Thoracic aorta (tissue), 2 donors: ENCODE data around the gene ZIC2. TPM values are rescaled to one million over a fixed set of nuclear protein-coding genes. Genes with fewer than 3 reads are reported as not detected.

ENCODE experiments used
- ATAC-seq: fragments of 150-250 bp; one replicate; pipeline ENCODE4 v1.8.0; 2017; ENCODE audit warnings: low read depth; ENCODE audit not compliant: insufficient number of reproducible peaks, low FRiP score
- DNase-seq: peaks from one replicate; pipeline ENCODE4 v3.0.0-alpha.2; 2020; ENCODE audit warnings: low spot score
- H3K27ac ChIP-seq, 2 donors: fragments of 200-600 bp; sonication (generic); 1 replicate in 1 of 2; 2 replicates in 1 of 2; pipeline ENCODE4 v1.5.1; 2016; ENCODE audit warnings: mild to moderate bottlenecking in 2 of 2, moderate library complexity in 2 of 2
- H3K27me3 ChIP-seq: fragments of 200-600 bp; sonication (generic); replicated peaks from 2 replicates; pipeline ENCODE4 v1.6.0; 2016; ENCODE audit warnings: mild to moderate bottlenecking; ENCODE audit not compliant: insufficient read depth
- H3K36me3 ChIP-seq: fragments of 200-600 bp; sonication (generic); one replicate; pipeline ENCODE4 v1.5.1; 2016
- H3K4me1 ChIP-seq, 2 donors: fragments of 200-600 bp; sonication (generic); 1 replicate in 1 of 2; 2 replicates in 1 of 2; pipeline versions ENCODE4 v1.5.1 to v1.6.0; 2016; ENCODE audit warnings: low read depth in 2 of 2, mild to moderate bottlenecking in 1 of 2; ENCODE audit not compliant: control insufficient read depth in 1 of 2
- H3K4me3 ChIP-seq: fragments of 200-600 bp; sonication (generic); 2 replicates; pipeline ENCODE4 v1.5.1; 2016; ENCODE audit warnings: mild to moderate bottlenecking
- H3K9me3 ChIP-seq: fragments of 200-600 bp; sonication (generic); 2 replicates; pipeline ENCODE4 v1.5.1; 2016
- total RNA-seq, 2 donors: library from RNA; depleted of rRNA; stranded (reverse); fragments of >200 nt; gene quantifications; one replicate each; pipeline versions ENCODE4 v1.1.0 to v1.2.3, GENCODE V29; 2016
- TF ChIP-seq, protein P1 (sequence below): fragments of 200-600 bp; sonication (generic); IDR thresholded peaks from one replicate; pipeline ENCODE4 v1.5.1; 2019; ENCODE audit warnings: antibody characterized with exemption

ZIC2 gene
- total RNA-seq, 2 donors from 2014 or later: not detected

GRCh38 chr13:100035936-100036335 lies 54.4 kb downstream of the ZIC2 start:
- no peaks in the 10 kb centered on the region for H3K9me3 ChIP-seq
- no peaks in the 10 kb centered on the region for H3K27me3 ChIP-seq
- TF ChIP-seq, protein P1, sequence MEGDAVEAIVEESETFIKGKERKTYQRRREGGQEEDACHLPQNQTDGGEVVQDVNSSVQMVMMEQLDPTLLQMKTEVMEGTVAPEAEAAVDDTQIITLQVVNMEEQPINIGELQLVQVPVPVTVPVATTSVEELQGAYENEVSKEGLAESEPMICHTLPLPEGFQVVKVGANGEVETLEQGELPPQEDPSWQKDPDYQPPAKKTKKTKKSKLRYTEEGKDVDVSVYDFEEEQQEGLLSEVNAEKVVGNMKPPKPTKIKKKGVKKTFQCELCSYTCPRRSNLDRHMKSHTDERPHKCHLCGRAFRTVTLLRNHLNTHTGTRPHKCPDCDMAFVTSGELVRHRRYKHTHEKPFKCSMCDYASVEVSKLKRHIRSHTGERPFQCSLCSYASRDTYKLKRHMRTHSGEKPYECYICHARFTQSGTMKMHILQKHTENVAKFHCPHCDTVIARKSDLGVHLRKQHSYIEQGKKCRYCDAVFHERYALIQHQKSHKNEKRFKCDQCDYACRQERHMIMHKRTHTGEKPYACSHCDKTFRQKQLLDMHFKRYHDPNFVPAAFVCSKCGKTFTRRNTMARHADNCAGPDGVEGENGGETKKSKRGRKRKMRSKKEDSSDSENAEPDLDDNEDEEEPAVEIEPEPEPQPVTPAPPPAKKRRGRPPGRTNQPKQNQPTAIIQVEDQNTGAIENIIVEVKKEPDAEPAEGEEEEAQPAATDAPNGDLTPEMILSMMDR: no peak
- H3K27ac ChIP-seq: no peak overlapping the region
- DNase-seq (no peak), ATAC-seq (no peak)
- H3K36me3 ChIP-seq: no peaks in the 10 kb centered on the region
- H3K4me1 ChIP-seq: no peaks in the 10 kb centered on the region
- no peak overlapping the region for H3K4me3 ChIP-seq

Other genes with a start within 250 kb of the ZIC2 start
- gene ZIC5, start 10.0 kb upstream of the ZIC2 start, total RNA-seq: not detected
- 10 to 100 TPM; 17.2 to 51.6 TPM for gene PCCA, start 107.3 kb downstream of the ZIC2 start, total RNA-seq